ENCODE data around the gene EEF2K.
"Not testable (repeated sequence)": the region's sequence is repeated elsewhere in the genome, so short reads cannot be mapped to it uniquely, and the experiment has no call there.

Gene EEF2K

DNA sequence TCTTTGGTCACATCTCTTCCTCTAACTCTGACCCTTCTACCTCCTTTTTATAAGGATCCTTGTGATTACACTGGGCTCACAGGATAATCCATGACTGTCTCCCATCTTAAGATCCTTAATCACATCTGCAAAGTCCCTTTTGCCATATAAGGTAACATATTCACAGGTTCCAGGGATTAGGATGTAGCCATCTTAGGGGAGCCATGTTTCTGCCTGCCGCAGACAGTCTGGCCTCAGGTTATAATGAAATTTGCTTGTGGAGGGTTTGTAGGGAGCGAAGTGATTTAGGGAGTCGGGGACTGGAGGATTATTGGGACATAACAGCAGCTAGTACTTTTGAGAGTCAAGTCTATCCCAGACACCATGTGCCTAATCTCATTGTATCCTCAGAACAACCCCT is 7.7 kb downstream of the EEF2K start:
- DNase-seq, result no peak

DNA sequence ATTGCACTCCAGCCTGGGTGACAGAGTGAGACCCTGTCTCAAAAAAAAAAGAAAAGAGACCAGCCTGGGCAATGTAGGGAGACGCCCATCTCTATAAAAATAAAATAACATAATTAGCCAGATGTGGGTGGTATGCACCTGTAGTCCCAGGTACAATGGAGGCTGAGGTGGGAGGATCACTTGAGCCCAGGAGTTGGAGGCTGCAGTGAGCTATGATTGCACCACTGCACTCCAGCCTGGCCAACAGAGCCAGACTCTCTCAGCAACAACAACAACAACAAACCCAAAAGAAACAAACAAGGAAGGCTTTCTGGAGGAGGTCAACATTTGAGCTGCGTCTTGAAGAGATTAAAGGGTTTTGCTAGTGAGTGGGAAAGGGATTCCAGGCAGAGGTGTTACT is 8.3 kb downstream of the EEF2K start:
- DNase-seq, result no peak

DNA sequence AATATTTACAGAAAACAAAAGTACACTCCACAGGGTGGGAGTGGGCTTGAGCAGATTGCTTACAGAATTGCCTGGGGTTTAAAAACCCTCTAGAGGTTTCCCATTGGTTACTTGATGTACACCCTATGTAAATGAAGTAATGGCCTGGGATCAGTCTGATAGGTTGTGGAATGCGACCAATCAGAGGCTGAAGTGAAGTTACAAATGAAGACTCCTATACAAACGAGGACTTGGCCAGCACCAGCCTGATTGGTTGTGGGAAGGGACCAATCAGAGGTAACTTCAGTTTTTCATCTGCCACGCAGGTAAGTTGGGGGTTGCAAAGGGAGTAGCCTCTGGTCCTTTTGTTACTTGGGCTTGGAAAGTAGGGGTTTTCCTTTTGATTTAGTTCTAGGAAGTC is 8.8 kb downstream of the EEF2K start:
- DNase-seq, result no peak

DNA sequence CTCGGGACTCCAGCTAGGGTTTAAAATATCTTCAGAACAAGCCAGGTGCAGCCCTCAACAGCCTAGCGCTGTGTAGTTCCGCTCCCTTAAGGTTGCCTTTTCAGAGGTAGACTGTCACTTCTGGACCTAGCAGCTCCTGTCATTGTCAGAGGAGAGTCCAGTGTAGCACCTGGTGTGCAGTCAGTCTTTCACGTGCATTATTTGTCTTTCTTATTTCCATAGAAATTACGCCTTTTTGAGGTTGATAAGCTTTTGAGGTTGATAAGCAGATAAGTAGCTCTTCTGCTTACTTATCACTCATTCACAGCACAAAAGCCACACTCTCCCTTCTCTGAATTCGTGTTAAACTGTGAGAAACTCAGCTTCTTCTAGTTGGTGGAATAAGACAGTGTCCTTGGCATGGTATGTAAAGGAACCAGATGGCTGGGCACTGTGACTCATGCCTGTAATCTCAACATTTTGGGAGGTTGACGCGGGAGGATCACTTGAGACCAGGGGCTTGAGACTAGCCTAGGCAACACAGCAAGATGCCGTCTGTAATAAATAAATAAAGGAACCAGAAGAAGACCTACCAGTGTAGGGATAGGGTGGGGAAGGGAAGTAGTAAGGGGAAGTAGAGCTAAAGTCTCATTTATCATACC is 10.2 kb downstream of the EEF2K start:
- DNase-seq, result no peak

DNA sequence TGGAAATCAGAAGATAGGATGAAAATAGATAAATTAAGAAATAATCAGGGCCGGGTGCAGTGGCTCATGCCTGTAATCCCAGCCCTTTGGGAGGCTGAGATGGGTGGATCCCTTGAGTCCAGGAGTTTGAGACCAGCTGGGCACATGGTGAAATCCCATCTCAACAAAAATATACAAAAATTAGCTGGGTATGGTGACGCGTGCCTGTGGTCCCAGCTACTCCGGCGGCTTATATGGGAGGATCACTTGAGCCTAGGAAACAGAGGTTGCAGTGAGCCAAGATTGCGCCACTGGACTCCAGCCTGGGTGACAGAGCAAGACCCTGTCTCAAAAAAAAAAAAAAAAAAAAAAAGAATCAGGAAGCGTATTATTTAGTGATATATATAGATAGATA is 10.8 kb downstream of the EEF2K start:
- not testable (repeated sequence) for DNase-seq

DNA sequence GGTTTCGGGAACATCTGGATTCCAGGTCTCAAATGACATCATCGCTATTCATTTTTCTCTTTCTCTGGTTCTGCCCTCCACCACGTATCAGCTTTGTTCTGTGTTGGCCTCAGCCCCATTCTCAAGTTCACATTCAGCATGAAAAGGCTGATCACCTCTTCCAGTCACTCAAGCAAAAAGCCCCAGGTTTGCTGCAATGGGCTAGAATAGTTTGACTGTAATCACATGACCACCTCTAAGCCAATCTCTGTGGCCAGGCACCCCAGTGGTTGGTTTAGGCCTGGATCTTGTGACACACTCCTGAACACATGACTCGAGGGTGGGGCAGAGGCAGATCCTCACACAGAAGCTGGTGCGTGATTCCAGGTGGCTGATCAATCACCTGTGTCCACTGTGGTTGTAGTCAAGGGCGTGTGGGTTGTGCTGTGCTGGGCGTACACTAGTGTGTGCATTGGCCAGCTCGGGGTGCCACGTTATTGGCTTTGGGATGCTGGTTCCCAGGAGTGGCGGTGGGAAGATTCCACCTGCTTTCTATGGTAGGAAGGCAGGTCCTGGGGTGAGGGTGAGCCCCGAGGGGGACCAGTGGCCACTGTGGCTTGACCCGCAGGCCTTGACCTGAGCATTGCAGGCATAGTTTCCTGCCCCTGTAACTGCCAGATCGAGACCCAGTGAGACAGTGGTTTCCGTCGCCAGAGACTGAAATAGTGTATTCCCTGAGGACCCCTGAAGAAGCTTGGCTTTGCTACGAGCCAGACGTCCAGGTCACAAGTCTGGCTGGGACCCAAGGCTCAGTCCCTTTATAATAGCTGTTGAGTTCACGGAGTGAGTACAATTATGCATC is 12.0 kb downstream of the EEF2K start:
- no peak for DNase-seq

DNA sequence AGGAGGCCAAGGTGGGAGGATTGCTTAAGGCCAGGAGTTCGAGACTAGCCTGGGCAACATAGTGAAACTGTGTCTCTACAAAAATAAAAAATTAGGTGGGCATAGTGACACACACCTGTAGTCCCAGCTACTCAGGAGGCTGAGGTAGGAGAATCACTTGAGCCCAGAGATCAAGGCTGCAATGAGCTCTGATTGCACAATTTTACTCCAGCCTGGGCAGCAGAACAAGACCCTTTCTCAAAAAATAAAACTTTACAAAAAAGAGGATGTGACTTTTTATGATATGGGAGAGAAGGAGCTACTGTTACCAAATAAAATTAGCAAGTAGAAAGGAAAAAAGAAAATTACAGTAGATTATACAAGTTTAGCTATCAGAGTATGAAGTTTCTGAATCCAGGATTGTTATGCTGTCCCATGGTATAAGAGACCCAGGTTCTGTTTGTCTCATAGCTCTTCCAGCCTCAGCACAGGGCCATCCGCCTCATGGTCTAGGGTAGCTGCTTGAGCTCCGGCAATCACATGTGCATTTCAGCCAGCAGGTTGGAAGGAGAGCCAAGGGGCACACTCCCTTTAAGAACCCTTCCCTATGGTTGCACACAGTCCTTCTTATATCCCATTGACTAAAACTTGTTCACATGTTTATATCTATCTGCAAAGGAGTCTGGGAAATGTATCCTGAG is 13.5 kb downstream of the EEF2K start:
- no peak for DNase-seq

DNA sequence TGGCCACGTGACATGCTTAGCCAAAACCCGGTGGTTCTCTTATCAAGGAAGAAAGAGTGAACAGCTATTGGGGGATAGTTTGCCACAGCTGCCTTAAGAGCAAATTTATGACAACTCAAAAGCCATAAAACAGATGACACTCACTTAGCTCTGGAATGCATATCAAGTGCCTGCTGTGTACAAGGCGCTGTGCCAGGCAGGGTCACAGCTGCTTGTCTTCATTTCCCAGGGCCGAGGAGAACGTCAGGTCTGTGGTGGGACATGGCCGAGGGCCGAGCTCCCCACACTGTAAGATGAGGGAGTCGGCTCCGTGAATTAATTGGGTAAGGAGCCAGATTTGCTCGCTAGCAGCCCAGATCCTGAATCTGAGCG is 14.0 kb downstream of the EEF2K start:
- no peak for DNase-seq

DNA sequence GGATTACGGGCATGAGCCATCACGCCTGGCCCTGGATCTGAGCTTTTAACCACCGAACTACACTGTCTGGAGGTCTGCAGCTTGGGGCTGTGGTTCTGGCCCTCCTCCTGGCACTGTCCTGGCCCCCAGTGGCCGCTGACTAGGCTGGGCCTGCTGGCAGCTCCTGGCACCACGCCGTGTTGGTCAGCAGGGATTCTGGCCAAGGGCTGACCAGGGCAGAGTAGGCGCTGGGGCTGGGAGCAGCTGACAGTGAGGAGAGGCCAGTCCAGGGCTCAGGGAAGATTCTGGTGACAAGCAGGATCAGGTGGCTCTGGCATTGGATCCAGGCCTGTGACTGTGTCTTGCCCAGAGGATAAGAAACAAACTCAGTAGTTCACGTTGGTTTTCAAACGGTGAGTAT is 14.6 kb downstream of the EEF2K start:
- no peak for DNase-seq

DNA sequence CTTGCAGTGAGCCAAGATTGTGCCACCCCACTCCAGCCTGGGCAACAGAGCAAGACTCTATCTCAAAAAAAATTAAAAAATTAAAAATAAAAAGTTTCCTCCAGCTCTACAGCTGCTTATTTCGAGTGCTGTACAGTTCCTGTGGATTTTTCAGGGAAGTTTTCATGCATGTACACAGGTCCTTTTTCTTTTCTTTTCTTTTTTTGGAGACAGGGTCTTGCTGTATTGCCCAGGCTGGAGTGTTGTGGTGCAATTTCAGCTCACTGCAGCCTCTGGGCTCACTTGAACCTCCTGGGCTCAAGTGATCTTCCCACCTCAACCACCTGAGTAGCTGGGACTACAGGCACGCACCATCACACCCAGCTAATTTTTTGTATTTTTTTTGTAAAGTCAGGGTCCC is 15.9 kb downstream of the EEF2K start:
- no peak for DNase-seq

DNA sequence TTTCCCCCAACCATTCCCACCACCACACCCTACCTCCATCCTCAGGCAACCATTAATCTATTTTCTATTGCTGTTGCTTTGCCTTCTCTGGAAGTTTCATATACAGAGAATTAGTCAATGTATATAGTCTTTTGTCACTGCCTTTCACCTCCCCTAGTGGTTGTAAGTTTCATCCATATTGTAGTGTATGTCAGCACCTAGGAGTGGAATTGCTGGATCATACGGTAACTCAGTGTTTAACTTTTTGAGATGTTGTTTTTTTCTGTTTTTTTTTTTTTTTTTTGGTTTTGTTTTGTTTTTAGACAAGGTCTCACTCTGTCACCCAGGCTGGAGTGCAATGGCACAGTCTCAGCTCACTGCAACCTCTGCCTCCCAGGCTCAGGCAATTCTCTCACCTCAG is 16.9 kb downstream of the EEF2K start:
- no peak for DNase-seq

DNA sequence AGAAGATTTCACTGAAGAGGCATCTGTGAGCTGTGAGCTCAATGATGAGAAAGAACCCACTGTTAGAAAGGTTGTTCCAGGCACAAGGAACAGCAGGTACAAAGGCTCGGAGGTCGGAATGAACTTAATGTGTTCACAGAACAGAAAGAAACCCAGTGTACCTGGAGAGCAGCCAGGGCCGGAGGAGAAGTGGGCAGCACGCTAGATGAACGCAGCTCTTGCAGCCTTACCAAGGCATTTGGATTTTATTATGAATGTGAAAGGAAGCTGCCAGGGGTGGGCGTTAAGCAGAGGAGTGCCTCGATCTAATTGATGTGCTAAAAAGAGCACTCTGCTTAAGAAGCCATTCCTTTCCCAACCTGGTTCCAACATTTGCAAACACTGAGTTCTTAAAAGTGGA is 19.0 kb downstream of the EEF2K start:
- DNase-seq, result no peak

DNA sequence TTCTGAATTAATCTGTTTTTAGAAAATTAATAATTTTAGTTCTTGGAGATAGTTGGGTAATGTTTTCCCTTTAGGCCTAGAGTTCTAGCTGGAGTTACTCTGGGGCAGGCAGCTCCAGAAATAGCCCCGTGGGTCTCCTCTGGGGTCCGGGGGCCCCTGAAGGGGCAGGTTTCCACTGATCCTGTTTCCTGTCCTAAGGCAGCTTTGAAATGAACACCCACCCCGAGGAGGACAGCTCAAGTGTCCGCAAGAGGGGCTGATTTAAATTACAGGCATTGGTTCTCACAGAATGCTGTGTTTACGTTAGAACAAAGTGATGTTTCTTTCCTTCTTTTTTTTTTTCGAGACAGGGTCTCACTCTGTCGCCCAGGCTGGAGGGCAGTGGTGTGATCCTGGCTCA is 23.8 kb downstream of the EEF2K start:
- DNase-seq, result no peak

DNA sequence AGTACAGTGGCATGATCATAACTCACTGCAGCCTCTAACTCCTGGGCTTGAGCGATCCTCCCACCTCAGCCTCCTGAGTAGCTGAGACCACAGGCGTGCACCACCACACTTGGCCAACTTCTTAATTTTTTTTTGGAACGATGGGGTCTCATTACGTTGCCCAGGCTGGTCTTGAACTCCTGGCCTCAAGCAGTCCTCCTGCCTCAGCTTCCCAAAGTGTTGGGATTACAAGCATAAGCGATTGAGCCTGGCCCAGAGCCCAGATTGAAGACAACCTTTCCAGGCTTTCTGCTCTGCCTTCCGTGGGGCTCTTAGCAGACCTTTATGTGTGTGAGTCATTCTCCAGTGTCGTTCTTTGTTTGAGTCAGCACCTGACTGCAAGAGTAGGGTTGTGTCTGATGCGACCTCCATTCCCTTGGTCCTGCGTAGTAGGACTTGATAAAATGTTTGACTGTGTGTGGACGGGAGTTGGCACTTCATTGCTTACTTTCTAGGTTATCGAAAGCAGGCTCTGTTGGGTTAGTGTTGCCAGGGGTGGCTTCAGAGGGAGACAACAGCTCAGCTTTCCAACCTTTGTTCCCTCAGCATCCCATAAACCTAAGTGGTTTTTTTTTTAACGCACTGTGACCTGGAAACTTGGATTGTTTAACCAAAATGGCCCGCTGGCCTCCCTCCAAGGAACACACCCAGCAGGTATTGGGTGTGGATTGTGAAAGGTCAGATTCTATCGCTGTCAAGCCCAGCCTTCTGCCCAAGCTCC is 26.4 kb downstream of the EEF2K start:
- no peak for DNase-seq

DNA sequence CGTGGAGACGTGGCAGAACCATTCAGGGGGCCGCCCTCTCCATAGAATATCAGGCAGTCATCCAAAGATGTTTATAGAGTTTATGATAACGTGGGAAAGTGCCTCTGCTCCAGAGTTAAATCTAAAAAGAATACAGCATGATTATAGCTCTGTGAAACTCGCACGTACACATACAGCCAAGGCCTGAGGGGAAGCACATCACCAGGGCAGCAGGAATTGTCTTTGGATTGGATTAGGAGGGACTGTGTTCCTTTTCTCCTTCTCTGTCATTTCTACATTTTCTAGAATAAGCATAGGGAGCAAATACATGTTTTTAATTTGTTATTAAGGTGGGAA is 26.9 kb downstream of the EEF2K start:
- DNase-seq, result no peak

DNA sequence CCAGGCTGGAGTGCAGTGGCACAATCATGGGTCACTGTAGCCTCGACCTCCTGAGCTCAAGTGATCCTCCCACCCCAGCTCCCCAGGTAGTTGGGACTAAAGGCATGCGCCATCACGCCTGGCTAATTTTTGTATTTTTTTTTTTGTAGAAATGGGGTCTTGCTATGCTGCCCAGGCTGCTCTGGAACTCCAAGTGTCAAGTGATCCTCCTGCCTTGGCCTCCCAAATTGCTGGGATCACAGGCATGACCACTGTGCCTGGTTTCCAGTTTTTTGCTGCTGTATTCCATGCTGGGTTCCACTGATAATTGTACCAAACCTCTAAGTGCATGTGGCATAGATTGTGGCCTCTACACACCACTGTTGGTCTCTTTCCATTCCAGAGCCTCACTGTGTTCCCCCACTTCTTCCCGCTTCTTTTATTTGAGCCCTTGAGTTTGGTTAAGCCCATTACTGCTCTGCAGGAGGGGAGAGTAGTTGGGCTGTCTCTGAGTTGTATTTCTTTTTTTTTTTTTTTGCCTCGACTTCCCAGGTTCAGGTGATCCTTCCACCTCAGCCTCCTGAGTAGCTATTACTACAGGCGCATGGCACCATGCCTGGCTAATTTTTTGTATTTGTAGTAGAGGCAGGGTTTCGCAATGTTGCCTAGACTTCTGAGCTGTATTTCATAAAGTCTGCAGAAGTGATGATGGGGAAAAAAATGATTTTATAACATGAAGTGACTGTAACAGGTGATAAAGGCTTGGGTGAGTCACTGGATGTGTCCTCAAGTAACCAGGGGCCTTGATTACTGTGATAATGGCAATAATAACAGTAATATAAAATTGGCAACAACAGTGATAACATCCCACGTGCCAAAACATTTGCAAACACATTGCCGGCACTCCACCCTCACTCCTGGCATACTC is 30.0 kb downstream of the EEF2K start:
- DNase-seq, result no peak

DNA sequence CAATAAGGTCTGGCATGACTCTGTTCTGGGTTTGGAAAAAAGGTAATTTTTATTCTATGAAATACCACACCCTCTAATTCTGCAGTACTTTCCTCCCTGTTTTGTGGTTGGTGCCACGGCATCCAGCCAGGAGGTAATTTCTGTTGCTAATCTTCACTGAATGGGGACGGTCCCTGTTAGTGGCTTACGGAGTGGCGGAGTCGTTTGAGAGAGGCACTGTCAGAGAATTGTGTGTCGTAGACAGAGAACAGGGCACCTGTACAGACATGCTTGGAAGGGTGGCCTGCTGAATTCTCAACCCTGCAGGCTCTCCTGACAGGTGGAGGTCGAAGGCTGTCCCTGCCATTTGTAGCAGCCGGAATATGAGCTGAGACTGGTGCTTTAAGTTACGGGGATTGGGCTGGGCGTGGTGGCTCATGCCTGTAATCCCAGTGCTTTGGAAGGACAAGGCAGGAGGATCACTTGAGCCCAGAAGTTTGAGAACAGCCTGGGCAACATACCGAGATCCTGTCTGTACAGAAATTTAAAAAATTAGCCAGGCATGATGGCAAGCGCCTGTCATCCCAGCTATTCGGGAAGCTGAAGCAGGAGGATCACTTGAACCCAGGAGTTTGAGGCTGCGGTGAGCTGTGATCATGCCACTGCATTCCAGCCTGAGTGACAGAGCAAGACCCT is 33.2 kb downstream of the EEF2K start:
- DNase-seq, result no peak

DNA sequence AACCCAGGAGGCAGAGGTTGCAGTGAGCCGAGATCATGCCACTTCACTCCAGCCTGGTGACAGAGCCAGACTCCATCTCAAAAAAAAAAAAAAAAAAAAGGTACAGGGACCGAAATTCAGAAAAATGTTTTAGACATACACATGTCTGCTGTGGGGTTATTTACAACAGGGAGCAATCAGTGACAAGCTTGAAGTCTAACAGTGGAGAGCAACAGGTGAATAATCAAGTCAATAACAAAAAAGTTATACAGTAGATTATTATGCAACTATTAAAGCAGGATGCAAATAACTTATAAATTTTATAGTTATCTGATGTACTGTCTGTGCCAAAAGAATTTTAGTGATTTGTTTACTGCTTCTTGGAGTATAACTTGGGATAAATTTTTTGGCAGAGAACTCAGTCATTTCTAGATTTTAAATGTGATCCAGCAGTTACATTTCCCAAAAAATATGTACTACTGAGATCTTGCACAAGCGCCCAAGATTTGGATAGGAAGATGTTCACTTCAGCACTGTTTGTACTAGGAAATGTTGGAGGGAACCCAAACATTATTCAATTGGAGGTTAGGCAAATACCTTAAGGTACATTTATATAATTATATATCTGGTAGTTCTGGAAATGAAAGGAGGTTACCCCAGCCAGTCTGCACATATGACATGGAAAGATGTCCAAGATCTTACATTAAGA is 34.1 kb downstream of the EEF2K start:
- DNase-seq, result no peak

DNA sequence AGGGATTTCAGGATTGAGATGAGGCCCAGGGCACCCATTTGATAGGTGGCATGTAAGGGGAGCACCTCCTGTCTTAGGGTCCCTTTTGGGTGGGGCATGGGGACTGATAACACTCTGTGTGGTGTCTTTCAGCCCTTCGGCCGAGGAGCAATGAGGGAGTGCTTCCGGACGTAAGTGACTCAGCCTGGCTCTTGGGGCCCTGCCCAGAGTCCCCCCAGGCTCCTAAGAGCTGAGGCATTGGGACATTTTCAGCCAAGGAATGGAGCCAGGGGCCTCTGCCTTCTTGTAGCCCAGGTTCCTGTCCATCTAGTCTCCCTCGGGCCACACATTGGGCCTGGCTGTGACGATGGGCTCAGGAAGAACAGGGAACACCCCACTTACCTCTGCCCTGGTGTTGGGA is 44.4 kb downstream of the EEF2K start:
- DNase-seq, result no peak

DNA sequence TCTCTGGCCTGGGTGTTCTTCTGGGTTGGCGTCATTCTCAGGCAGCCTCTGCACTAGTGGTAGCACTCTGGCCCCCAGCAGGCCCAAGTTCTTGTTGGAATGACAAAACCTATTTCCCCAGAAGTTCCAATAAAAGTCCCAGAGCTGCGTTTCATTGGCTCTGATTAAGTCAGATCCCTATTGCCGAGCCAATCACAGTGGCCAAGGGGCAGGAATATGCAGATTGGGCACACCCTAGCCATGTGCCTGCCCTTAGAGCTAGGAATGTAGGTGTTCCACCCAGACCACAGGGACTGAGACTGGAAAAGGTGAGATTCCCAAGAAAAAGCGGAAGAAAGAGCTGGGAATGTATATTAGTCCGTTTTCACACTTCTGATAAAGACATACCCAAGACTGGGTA is 46.2 kb downstream of the EEF2K start:
- no peak for DNase-seq

DNA sequence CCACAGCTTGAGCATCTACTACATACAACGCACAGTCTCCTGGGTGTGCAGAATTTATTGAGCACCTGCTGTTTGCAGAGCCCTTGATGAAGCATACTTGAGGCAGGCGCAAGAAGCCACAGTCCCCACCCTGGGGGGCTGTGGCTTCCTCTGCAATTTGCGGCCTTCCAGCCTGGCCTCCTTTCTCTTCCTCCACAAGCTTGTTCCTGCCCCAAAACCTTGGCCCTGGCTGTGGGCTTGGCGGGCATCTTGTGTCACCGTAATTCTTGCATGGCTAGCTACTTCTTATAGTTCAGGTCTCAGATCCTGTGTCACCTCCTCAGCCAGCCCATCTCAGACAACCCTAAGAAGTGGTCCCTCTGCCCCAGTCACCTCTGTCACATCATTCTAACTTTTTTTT is 47.2 kb downstream of the EEF2K start:
- no peak for DNase-seq
